Measurements from ENCODE around the gene MACROH2A2. TPM values are rescaled to one million over a fixed set of nuclear protein-coding genes. Genes with fewer than 3 reads are reported as not detected.

Gene MACROH2A2
- total and polyA plus RNA-seq, 2 of the 4 experiments (the other 2 are of a cell fraction), result 16.1 to 17.4 TPM

DNA sequence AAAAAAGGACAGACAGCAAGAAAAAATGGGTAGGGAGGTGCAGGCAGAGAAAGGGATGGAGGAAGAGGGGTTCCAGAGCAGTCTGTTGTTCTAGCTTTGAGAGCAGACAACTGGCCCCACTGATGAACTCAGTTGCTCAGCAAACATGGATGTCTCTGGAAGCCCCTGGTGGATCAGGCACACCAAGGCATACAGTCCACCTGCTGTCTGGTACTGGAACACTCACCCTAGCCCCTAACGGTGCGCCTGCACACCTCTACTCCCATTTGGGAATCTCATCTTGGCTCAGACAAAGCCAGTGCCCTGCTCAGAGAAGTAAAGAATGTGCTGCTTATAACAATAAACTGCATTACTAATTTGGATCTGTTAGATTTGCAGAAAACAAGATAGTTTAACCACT lies 7.7 kb downstream of the MACROH2A2 start:
- no peaks in the 10 kb centered on the region for H3K9me1 ChIP-seq (ENCODE audit: insufficient read depth, low read length)
- H2AK5ac ChIP-seq (ENCODE audit: low read depth, low read length), result no peak overlapping the region
- H2BK5ac ChIP-seq (ENCODE audit: low read depth, low read length, poor library complexity, severe bottlenecking), result no peak overlapping the region
- no peak overlapping the region for H3K18ac ChIP-seq (ENCODE audit: low read depth, low read length)
- H3K4me2 ChIP-seq (ENCODE audit: low read depth, low read length), result no peak overlapping the region
- H3K27me3 ChIP-seq (ENCODE audit: control insufficient read depth, insufficient read depth, low read length), result no peaks in the 10 kb centered on the region
- H4K91ac ChIP-seq (ENCODE audit: insufficient read depth, low read depth, low read length), result no peak overlapping the region
- no CpG with 5 or more reads among the region's 2 CpGs for WGBS, 2 experiments (ENCODE audit: extremely low coverage in 2 of 2, insufficient read length in 1 of 2)
- H2BK20ac ChIP-seq (ENCODE audit: low read depth, low read length), result no peak overlapping the region
- H4K8ac ChIP-seq (ENCODE audit: low read depth in 2 of 2, low read length in 2 of 2), result no peak overlapping the region
- H3K4ac ChIP-seq (ENCODE audit: low read depth, low read length), result no peak overlapping the region
- TF ChIP-seq RAD21 (IDR thresholded peaks at IDR 0.05; ENCODE audit: low read length) (no peak), POLR2A (IDR thresholded peaks at IDR 0.05; ENCODE audit: low read depth, low read length) (no peak), CEBPB (IDR thresholded peaks at IDR 0.05; ENCODE audit: low read depth, low read length) (no peak), MAZ (IDR thresholded peaks at IDR 0.05; ENCODE audit: borderline replicate concordance, low read depth, low read length) (no peak), BHLHE40 (IDR thresholded peaks at IDR 0.05; ENCODE audit: low read depth, low read length) (no peak)
- TF ChIP-seq, protein P1, sequence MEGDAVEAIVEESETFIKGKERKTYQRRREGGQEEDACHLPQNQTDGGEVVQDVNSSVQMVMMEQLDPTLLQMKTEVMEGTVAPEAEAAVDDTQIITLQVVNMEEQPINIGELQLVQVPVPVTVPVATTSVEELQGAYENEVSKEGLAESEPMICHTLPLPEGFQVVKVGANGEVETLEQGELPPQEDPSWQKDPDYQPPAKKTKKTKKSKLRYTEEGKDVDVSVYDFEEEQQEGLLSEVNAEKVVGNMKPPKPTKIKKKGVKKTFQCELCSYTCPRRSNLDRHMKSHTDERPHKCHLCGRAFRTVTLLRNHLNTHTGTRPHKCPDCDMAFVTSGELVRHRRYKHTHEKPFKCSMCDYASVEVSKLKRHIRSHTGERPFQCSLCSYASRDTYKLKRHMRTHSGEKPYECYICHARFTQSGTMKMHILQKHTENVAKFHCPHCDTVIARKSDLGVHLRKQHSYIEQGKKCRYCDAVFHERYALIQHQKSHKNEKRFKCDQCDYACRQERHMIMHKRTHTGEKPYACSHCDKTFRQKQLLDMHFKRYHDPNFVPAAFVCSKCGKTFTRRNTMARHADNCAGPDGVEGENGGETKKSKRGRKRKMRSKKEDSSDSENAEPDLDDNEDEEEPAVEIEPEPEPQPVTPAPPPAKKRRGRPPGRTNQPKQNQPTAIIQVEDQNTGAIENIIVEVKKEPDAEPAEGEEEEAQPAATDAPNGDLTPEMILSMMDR (conservative IDR thresholded peaks at IDR 0.05; ENCODE audit: low read depth, low read length), result no peak
- no peaks in the 10 kb centered on the region for H3K4me1 ChIP-seq (ENCODE audit: control insufficient read depth, insufficient read depth, low read length)
- H3K4me3 ChIP-seq (ENCODE audit: insufficient read depth, low read depth, low read length), result no peak overlapping the region
- peaks cover 6 to 13% of the 10 kb centered on the region in 2 experiments; a peak in 2 of 4 replicates for H3K79me1 ChIP-seq (ENCODE audit: low read depth in 1 of 2, low read length in 2 of 2)
- no peak overlapping the region for H3K27ac ChIP-seq (ENCODE audit: insufficient read depth, low read length)
- peaks cover 4% of the 10 kb centered on the region; the same call in 1 of the 2 replicates for H4K20me1 ChIP-seq (ENCODE audit: insufficient read depth, low read length)
- intact Hi-C loops (cut with micrococcal nuclease), result no loop called here
- BruUV-seq (replicated peaks), result no TSS peak
- no peak overlapping the region for H2BK15ac ChIP-seq (ENCODE audit: low read depth, low read length)
- POLR2A ChIA-PET (ENCODE audit: unreplicated experiment), result no interaction called here
- no peak overlapping the region for H2AK9ac ChIP-seq (replicated peaks; ENCODE audit: low read depth, low read length, poor library complexity)
- H3K14ac ChIP-seq (replicated peaks; ENCODE audit: low read depth, low read length), result no peak overlapping the region
- in situ Hi-C loops (cut with MboI; ENCODE audit: low sequenced_read_pairs), result no loop called here
- H3K9me3 ChIP-seq (ENCODE audit: control insufficient read depth, insufficient read depth, low read length), result no peaks in the 10 kb centered on the region
- no peak for DNase-seq
- no peak overlapping the region for H3K9ac ChIP-seq (ENCODE audit: low read depth, low read length)
- H2BK120ac ChIP-seq (ENCODE audit: low read depth, low read length), result no peak overlapping the region
- H3K23ac ChIP-seq (ENCODE audit: low read depth, low read length), result no peak overlapping the region
- CTCF ChIA-PET, result interaction anchor here (0.6 kb wide), 1 partner anchor 98 kb away, joined by 7 read pairs; no protein-coding TSS in a partner anchor
- no peak overlapping the region for H4K5ac ChIP-seq (ENCODE audit: low read depth, low read length)
- dilution Hi-C loops (cut with HindIII; ENCODE audit: low sequenced_read_pairs, unreplicated experiment), result no loop called here
- no peaks in the 10 kb centered on the region for H3K36me3 ChIP-seq (ENCODE audit: control insufficient read depth, insufficient read depth, low read length)
- H2AFZ ChIP-seq (replicated peaks; ENCODE audit: low read length, poor library complexity), result no peak overlapping the region
- H3K56ac ChIP-seq (ENCODE audit: extremely low read depth, insufficient read depth, low read length), result no peak overlapping the region
- ATAC-seq (ENCODE audit: low read depth), result no peak
